Neural cell (in vitro differentiated cells): Measurements from ENCODE around the gene MCTP2. TPM values are rescaled to one million over a fixed set of nuclear protein-coding genes. Genes with fewer than 3 reads are reported as not detected.

Experiments used
- H2AFZ ChIP-seq: fragments of 200-600, 300-800 bp; sonication (generic), shearing (Covaris generic); 2 replicates; pipeline ENCODE4 v1.6.0; 2014; ENCODE audit warnings: low read depth, mild to moderate bottlenecking, antibody characterized with exemption, low read length, moderate library complexity
- H3F3A ChIP-seq: fragments of 200-600 bp; shearing (Covaris generic); 2 replicates; pipeline ENCODE4 v1.6.1; 2016; ENCODE audit warnings: mild to moderate bottlenecking, moderate library complexity, mixed read lengths, antibody characterized with exemption, low read length; ENCODE audit not compliant: insufficient read depth, poor library complexity, severe bottlenecking
- H3K27ac ChIP-seq: fragments of 200-600, 300-800 bp; sonication (generic), shearing (Covaris generic); 2 replicates; pipeline ENCODE4 v1.5.1; 2014; ENCODE audit warnings: mild to moderate bottlenecking, low read length, moderate library complexity
- H3K27me3 ChIP-seq: fragments of 300-800, 200-600 bp; sonication (generic), shearing (Covaris generic); 2 replicates; pipeline ENCODE4 v1.6.0; 2014; ENCODE audit warnings: mild to moderate bottlenecking, low read depth, low read length, moderate library complexity; ENCODE audit not compliant: insufficient read depth
- H3K36me3 ChIP-seq: fragments of 300-800, 200-600 bp; sonication (generic), shearing (Covaris generic); 2 replicates; pipeline ENCODE4 v1.5.1; 2014; ENCODE audit warnings: mild to moderate bottlenecking, antibody characterized with exemption, low read length, moderate library complexity; ENCODE audit not compliant: insufficient read depth
- H3K4me2 ChIP-seq: fragments of 300-800, 200-600 bp; sonication (generic), shearing (Covaris generic); 2 replicates; pipeline ENCODE4 v1.6.0; 2014; ENCODE audit warnings: mild to moderate bottlenecking, low read length
- H3K4me3 ChIP-seq: fragments of 300-800, 200-600 bp; sonication (generic), shearing (Covaris generic); 2 replicates; pipeline ENCODE4 v1.5.1; 2014; ENCODE audit warnings: mild to moderate bottlenecking, low read length, moderate library complexity
- H3K79me2 ChIP-seq: fragments of 200-600 bp; shearing (Covaris generic); replicated peaks from 2 replicates; pipeline ENCODE4 v1.6.0; 2014; ENCODE audit warnings: mild to moderate bottlenecking, low read length, moderate library complexity; ENCODE audit not compliant: insufficient read depth
- H3K9ac ChIP-seq: fragments of 300-800, 200-600 bp; sonication (generic), shearing (Covaris generic); 2 replicates; pipeline ENCODE4 v1.6.1; 2016; ENCODE audit warnings: mild to moderate bottlenecking, low read length, mixed read lengths
- H3K9me2 ChIP-seq: fragments of 200-600 bp; shearing (Covaris generic); 2 replicates; pipeline ENCODE4 v1.6.1; 2016; ENCODE audit warnings: mild to moderate bottlenecking, low read length, mixed read lengths; ENCODE audit not compliant: insufficient read depth
- H3K9me3 ChIP-seq: fragments of 200-600, 300-800 bp; sonication (generic), shearing (Covaris generic); 2 replicates; pipeline ENCODE4 v1.6.1; 2016; ENCODE audit warnings: mild to moderate bottlenecking, mixed run types, low read length, moderate library complexity, mixed read lengths
- H4K20me1 ChIP-seq: fragments of 200-600 bp; shearing (Covaris generic); 2 replicates; pipeline ENCODE4 v1.6.1; 2016; ENCODE audit warnings: mild to moderate bottlenecking, mixed run types; ENCODE audit not compliant: insufficient read depth
- EP300 ChIP-seq: fragments of 450-650 bp; conservative IDR thresholded peaks from 2 replicates; pipeline ENCODE4 v1.6.1; 2014; ENCODE audit warnings: antibody characterized with exemption, mild to moderate bottlenecking, moderate library complexity; ENCODE audit not compliant: poor library complexity, severe bottlenecking
- EZH2 ChIP-seq: fragments of 200-600, 300-800 bp; shearing (Covaris generic), sonication (generic); IDR thresholded peaks from 2 replicates; pipeline ENCODE4 v1.6.1; 2014; ENCODE audit warnings: antibody characterized with exemption, low read length, borderline replicate concordance, mild to moderate bottlenecking; ENCODE audit not compliant: insufficient read depth, poor library complexity, severe bottlenecking
- MXI1 ChIP-seq: fragments of 450-650 bp; conservative IDR thresholded peaks from 2 replicates; pipeline ENCODE4 v1.6.1; 2014; ENCODE audit warnings: antibody characterized with exemption, mild to moderate bottlenecking; ENCODE audit not compliant: poor library complexity, severe bottlenecking
- POLR2AphosphoS5 ChIP-seq: IDR thresholded peaks from 2 replicates; pipeline ENCODE4 v1.6.1; 2012
- RAD21 ChIP-seq: fragments of 450-650 bp; conservative IDR thresholded peaks from 2 replicates; pipeline ENCODE4 v1.6.1; 2014; ENCODE audit warnings: antibody characterized with exemption, mild to moderate bottlenecking, moderate library complexity
- SMC3 ChIP-seq: fragments of 450-650 bp; conservative IDR thresholded peaks from 2 replicates; pipeline ENCODE4 v1.6.1; 2014; ENCODE audit warnings: antibody characterized with exemption, mild to moderate bottlenecking, moderate library complexity; ENCODE audit not compliant: poor library complexity
- TAF1 ChIP-seq: IDR thresholded peaks from 2 replicates; pipeline ENCODE4 v1.6.1; 2012; ENCODE audit warnings: low read depth
- polyA plus RNA-seq: library from polyadenylated mRNA; depleted of rRNA; stranded (reverse); fragments of >200 nt; gene quantifications from 2 replicates; pipeline ENCODE4 v1.2.3, GENCODE V29; 2014
- TF ChIP-seq, protein P1 (sequence below): IDR thresholded peaks from 2 replicates; pipeline ENCODE4 v1.6.1; 2012; ENCODE audit warnings: borderline replicate concordance
- TF ChIP-seq, protein P2 (sequence below): fragments of 450-650 bp; IDR thresholded peaks from 2 replicates; pipeline ENCODE4 v1.5.1; 2014; ENCODE audit warnings: antibody characterized with exemption, mild to moderate bottlenecking, moderate library complexity; ENCODE audit not compliant: poor library complexity, severe bottlenecking

The MCTP2 gene
- polyA plus RNA-seq, 1 donor from 2014 or later = not detected

DNA sequence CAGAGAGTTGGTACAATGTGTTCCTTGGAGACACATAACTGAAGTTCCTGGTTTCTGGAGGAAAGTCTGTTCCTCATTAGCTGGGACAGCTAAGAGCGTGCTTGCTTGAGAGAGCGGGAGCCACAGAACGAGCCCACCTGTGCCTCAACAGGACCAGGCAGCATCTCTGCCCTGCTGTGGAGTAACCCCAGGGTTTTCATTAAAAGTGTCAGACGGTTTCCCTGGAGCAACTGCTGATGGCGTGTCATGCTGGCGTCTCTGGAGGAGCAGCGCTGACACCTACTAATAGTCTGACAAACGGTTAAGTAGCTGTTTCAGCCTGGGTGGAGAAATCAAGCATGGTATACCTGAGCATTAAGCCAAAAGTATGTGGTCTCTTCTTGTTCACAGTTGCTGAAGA lies 150.0 kb downstream of the MCTP2 start:
- H3F3A ChIP-seq = no peaks in the 10 kb centered on the region
- H3K4me2 ChIP-seq = no peak overlapping the region
- H3K27ac ChIP-seq = no peak overlapping the region
- no peak overlapping the region for H2AFZ ChIP-seq
- H3K27me3 ChIP-seq = no peaks in the 10 kb centered on the region
- no peak overlapping the region for H3K4me3 ChIP-seq
- TF ChIP-seq, protein P1, sequence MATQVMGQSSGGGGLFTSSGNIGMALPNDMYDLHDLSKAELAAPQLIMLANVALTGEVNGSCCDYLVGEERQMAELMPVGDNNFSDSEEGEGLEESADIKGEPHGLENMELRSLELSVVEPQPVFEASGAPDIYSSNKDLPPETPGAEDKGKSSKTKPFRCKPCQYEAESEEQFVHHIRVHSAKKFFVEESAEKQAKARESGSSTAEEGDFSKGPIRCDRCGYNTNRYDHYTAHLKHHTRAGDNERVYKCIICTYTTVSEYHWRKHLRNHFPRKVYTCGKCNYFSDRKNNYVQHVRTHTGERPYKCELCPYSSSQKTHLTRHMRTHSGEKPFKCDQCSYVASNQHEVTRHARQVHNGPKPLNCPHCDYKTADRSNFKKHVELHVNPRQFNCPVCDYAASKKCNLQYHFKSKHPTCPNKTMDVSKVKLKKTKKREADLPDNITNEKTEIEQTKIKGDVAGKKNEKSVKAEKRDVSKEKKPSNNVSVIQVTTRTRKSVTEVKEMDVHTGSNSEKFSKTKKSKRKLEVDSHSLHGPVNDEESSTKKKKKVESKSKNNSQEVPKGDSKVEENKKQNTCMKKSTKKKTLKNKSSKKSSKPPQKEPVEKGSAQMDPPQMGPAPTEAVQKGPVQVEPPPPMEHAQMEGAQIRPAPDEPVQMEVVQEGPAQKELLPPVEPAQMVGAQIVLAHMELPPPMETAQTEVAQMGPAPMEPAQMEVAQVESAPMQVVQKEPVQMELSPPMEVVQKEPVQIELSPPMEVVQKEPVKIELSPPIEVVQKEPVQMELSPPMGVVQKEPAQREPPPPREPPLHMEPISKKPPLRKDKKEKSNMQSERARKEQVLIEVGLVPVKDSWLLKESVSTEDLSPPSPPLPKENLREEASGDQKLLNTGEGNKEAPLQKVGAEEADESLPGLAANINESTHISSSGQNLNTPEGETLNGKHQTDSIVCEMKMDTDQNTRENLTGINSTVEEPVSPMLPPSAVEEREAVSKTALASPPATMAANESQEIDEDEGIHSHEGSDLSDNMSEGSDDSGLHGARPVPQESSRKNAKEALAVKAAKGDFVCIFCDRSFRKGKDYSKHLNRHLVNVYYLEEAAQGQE = no peak
- TF ChIP-seq EZH2 (no peak), TAF1 (no peak), POLR2AphosphoS5 (no peak), EP300 (no peak), MXI1 (no peak), RAD21 (no peak), SMC3 (no peak)
- TF ChIP-seq, protein P2, sequence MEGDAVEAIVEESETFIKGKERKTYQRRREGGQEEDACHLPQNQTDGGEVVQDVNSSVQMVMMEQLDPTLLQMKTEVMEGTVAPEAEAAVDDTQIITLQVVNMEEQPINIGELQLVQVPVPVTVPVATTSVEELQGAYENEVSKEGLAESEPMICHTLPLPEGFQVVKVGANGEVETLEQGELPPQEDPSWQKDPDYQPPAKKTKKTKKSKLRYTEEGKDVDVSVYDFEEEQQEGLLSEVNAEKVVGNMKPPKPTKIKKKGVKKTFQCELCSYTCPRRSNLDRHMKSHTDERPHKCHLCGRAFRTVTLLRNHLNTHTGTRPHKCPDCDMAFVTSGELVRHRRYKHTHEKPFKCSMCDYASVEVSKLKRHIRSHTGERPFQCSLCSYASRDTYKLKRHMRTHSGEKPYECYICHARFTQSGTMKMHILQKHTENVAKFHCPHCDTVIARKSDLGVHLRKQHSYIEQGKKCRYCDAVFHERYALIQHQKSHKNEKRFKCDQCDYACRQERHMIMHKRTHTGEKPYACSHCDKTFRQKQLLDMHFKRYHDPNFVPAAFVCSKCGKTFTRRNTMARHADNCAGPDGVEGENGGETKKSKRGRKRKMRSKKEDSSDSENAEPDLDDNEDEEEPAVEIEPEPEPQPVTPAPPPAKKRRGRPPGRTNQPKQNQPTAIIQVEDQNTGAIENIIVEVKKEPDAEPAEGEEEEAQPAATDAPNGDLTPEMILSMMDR = no peak
- H3K9ac ChIP-seq = no peak overlapping the region
- no peaks in the 10 kb centered on the region for H3K36me3 ChIP-seq
- no peaks in the 10 kb centered on the region for H3K9me3 ChIP-seq
- H3K9me2 ChIP-seq = no peaks in the 10 kb centered on the region
- H4K20me1 ChIP-seq = no peaks in the 10 kb centered on the region
- no peaks in the 10 kb centered on the region for H3K79me2 ChIP-seq

DNA sequence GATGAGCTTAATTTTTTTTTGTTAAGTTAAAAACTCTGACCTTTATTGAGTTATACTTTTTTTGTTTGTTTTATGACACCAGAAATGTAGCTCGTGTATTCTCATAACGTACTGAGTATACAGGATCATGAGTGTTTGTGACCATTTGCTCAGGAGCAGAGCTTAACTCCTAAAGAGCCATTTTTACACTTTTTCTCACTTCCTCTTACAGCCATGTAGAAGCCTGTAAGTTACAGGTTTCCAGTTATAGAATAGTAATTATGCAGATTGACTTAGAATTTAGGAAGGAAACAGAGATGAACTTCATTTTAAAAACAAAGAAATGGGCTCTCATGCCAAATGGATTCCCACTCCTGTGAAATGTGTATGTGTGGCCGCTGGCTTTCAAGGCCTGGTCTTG lies 151.7 kb downstream of the MCTP2 start:
- H3K4me3 ChIP-seq = no peak overlapping the region
- no peak overlapping the region for H3K4me2 ChIP-seq
- no peaks in the 10 kb centered on the region for H3F3A ChIP-seq
- H3K9ac ChIP-seq = no peak overlapping the region
- no peaks in the 10 kb centered on the region for H3K9me3 ChIP-seq
- no peaks in the 10 kb centered on the region for H3K9me2 ChIP-seq
- no peaks in the 10 kb centered on the region for H3K79me2 ChIP-seq
- H4K20me1 ChIP-seq = no peaks in the 10 kb centered on the region
- no peak for TF ChIP-seq EP300
- TF ChIP-seq RAD21 = no peak
- no peak for TF ChIP-seq SMC3
- H3K36me3 ChIP-seq = no peaks in the 10 kb centered on the region
- H3K27me3 ChIP-seq = no peaks in the 10 kb centered on the region
- H3K27ac ChIP-seq = no peak overlapping the region
- no peak overlapping the region for H2AFZ ChIP-seq

DNA sequence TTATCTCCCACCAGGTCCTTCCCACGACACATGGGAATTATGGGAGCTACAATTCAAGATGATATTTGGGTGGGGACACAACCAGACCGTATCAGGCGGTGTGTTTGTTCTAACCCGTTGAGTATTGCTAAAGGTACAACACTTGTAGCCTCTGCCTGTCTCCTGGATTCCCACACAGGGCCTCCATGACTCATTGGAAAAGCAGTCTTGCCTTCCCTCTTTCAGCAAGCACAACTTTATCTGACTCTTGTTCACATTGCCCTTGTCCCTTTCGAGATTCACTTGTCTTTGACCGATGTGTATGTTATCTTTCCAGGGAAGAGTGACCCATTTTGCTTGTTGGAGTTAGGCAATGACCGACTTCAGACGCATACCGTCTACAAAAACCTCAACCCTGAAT lies 152.3 kb downstream of the MCTP2 start:
- H3K4me3 ChIP-seq = no peak overlapping the region
- H3K4me2 ChIP-seq = no peak overlapping the region
- no peaks in the 10 kb centered on the region for H4K20me1 ChIP-seq
- no peaks in the 10 kb centered on the region for H3K9me2 ChIP-seq
- H3K36me3 ChIP-seq = no peaks in the 10 kb centered on the region
- no peak overlapping the region for H3K9ac ChIP-seq
- H3K9me3 ChIP-seq = no peaks in the 10 kb centered on the region
- no peaks in the 10 kb centered on the region for H3K27me3 ChIP-seq
- TF ChIP-seq EP300 (no peak), SMC3 (no peak), TAF1 (no peak), POLR2AphosphoS5 (no peak), EZH2 (no peak), MXI1 (no peak), RAD21 (no peak)
- TF ChIP-seq, protein P2 = no peak
- TF ChIP-seq, protein P1 = no peak
- H3K27ac ChIP-seq = no peak overlapping the region
- no peaks in the 10 kb centered on the region for H3F3A ChIP-seq
- no peaks in the 10 kb centered on the region for H3K79me2 ChIP-seq
- H2AFZ ChIP-seq = no peak overlapping the region
